GM18858 (cell line): Measurements from ENCODE around the gene ACTR1A.
A peak's percentile ranks its signal among the peaks of the same experiment; 100 is the strongest.
"Not testable (repeated sequence)": the region's sequence is repeated elsewhere in the genome, so short reads cannot be mapped to it uniquely, and the experiment has no call there.

ENCODE experiments used
- ATAC-seq: cut with Tn5 transposase; IDR thresholded peaks from one replicate; pipeline ENCODE4 v1.9.1; 2021; ENCODE audit not compliant: unreplicated experiment

ACTR1A gene

DNA sequence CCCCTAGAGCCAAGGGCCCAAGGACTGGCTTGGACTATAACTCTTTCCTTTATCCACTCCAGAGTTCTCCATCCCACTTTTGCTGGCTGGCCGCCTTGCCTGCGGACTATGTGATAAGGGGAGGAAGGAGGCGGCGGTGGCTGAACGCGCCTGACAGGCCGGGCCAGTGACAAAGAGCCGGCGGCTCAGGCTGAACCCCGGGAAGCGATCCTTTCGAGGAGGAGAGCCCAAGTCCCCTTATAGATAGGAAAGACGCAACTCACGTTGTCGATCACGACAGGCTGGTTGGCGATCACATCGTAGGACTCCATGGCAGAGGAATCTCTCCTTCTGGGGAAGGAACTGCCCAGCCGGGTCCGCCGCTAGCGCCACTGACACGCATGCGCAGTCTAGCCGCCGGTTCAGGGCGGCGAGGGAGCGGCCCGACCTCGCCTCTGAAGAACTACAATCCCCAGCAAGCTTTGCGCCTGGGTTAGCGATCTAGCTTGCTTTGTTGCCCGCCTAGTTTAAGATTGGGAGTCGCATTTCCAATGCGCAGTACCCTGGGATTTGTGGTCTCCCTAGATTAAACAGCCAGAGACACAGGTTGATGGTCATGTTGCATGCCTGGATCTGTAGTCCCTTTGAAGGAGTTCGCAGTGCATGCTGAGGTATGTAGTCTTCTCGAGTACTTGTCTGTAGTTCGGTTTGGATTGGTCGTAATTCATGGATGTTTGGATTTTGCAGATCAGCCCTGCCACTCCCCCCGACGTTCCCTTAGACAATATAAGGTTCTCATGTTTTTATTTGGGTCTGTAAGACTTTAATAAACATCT is at the start of gene ACTR1A:
TSS of gene ACTR1A (minus strand) at position 376 of the 815 bp plus-strand sequence. CDS start at position 311, 65 bp downstream.
- peak; percentile 47 for ATAC-seq

DNA sequence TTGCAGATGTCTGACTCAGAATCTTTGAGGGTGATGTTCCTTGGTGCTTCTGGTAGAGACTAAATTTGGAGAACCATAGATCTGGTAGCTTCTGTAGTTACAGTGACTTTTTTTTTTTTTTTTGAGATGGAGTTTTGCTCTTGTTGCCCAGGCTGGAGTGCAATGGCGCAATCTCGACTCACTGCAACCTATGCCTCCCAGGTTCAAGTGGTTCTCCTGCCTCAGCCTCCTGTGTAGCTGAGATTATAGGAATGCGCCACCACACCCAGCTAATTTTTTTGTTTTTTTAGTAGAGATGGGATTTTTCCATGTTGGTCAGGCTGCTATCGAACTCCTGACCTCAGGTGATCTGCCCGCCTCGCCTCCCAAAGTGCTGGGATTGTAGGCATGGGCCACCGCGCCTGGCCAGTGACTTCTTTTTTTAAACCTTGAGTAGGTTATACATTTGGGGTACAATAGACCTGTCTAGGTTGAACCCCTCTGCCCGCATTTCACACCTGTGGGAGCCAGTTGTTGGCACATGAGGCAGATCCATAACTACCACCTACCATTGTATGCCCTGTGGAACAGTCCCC is 48.2 kb upstream of the ACTR1A start:
- ATAC-seq, result no peak

DNA sequence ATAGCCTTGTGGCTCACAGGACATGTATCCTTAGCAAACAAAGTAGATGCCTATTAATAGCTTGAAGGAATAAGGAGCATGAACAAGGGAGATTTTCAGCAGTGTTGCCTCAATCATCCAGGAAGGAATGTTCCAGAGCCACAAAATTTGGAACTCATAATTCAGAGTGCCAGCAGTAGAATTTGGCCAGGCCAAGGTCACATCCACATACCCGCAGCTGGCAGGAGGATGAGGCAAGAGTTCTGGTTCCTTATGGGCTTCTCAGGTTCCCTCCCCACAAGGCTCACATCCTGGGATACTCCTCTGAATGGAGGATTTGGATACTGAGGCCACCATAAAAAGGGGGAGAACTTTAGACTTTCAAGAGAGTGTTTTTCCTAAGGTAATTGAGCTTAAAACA is 47.0 kb upstream of the ACTR1A start:
- no peak for ATAC-seq

DNA sequence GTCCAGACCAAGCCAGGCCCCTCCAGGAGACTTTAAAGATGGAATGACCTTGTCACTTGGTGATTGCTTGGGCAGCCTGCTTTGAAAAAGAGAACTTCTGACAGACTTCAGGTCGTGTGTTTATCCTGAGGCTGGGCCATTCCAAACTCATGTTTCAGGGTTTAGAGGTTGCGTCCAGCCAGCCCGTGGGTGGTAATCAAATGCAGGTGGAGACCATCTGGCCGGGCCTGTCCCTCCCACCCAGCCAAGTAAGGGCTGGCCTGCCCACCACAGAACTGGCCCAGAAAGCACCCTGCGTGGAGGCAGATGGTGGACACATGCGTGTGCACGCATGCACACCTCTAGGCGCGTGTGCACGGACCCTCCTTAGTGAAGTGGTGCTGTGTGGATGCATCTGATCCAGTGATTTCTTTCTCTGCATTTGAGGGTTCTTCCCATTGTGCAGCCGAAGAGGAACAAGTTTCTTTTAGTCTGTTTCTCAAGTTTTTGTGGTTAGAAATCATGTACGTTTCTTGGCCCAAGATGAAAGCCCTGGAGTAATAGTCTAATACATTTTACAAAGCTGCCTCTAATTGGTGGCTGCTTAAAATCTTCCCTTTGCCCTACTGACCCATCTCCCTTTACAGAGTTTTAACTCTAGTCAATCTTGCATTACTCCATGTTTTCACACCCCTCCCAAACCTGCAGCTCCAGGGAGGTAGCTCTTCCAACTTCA is 44.3 kb upstream of the ACTR1A start:
- ATAC-seq, result no peak

DNA sequence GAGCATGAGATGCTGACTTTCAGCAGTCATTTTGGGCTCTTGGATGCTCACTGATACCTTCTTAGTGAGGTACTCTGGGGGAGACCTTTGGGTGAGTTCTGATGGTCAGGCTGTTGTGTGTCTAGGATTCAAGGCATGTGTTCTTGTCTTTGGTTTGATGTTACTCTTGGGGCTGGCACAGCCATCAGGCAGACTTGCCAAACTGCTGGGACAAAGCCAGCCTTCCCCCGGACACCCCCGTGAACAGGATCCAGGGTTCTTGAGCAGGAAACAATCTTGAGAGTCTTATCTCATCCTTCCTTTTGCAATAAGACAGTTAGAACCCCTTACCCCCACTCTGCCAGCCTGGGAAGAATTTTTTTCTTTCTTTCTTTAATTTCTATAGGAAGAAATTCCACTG is 43.5 kb upstream of the ACTR1A start:
- ATAC-seq, result no peak

DNA sequence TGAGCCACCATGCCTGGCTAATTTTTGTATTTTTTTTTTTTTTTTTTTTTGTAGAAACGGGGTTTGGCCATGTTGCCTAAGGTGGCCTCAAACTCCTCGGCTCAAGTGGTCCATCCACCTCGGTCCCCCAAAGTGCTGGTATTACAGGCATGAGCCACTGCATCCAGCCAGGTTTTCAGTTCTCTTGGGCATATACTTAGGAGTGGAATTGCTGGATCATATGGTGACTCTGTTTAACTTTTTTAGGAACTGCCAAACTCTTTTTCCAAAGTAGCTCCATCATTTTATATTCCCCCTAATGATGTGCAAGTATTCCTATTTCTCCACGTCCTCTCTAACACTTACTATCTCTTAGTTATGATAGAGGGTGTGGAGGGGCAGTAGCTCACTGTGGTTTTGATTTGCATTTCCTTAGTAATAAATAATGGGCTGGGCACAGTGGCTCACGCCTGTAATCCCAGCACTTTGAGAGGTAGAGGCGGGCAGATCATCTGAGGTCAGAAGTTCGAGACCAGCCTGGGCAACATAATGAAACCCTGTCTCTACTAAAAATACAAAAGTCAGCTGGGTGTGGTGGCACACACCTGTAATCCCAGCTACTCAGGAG is 42.9 kb upstream of the ACTR1A start:
- ATAC-seq, result no peak

DNA sequence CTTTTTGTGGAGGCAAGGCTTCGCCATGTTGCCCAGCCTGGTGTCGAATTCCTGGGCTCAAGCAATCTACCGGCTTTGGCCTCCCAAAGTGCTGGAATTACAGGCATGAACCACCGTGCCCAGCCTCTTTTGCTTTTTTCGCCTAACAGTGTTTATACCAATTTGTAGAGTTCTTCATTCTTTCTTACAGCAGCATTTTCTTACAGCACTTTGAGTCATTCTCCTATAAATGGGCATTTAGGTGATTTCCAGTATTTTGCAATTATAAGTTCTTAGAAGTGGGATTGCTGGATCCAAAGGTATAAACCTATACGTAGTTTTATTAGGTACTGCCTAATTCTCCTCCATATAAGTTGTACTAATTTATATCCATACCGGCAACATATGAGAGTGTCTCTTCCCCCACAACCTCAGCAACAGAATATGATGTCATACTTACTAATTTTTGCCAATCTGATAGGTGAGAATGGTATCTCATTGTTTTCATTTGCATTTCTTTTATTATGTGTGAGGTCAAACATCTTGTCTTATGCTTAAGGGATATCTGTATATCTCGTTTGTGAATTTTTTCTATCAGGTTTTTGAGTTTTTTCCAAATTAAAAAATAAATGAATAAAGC is 40.4 kb upstream of the ACTR1A start:
- no peak for ATAC-seq

DNA sequence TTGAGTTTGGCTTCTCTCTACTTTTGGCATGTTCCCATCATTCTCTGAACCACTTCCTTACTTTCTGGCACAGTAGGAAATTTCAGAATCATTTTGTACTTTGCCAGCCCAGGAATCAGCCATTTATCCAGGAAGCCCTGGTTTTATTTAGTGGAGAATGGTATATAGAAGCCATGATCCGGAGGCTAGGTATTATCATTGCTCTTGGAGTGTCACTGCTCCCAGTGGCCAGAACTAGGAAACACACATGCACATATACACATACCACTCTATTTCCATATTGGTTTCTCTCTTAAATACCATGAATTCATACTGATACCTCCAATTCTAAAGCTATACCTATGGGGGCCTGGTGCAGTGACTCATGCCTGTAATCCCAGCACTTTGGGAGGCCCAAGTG is 37.5 kb upstream of the ACTR1A start:
- ATAC-seq, result peak; percentile 57

DNA sequence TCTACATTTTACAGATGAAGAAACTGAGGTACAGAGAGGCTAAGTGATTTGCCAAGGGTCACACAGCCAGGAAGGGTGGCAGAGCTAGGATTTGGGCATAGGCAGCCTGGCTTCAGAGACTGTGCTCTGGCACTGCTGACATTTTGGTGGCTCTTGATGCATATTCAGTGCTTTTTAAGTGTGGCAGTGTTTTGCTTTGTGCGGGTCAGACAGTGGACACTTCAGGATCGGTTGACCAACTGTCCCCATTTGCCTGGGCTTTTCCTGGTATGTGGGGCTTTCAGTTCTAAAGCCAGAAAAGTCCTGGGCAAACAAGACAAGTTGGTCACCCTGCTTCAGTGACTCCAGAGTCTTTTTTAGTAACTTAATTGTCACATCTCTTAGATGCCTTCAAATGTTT is 36.3 kb upstream of the ACTR1A start:
- no peak for ATAC-seq

DNA sequence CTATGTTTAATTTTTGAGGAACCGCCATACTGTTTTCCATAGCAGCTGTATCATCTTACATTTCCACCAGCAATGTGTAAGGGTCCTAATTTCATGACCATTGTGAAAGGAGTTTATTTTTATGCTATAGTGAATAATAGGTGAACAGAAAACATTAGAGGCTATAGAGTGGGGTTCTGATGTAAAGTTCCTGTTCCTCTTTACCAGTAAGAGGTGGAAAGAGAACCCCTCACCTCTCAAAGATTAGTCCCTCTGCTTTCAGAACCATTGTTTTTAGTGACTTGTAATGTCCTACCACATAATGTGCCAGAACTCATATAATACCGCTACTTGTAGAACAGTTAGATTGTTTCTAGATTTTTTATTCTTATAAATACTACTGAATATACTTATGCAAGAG is 35.4 kb upstream of the ACTR1A start:
- ATAC-seq, result no peak

DNA sequence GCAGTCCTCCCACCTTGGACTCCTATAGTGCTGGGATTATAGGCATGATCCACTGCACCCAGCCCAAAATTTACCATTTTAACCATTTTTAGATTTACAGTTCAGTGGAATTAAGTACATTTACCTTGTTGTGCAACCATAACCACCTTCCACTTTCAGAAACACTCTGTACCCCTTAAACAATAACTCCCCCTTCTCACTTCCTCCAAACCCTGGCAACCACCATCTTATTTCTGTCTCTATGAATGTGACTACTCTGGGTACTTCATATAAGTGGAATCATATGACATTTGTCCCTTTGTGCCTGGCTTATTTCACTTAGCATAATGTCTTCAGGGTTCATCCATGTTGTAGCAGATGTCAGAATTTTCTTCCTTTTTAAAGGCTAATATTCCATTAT is 34.9 kb upstream of the ACTR1A start:
- no peak for ATAC-seq

DNA sequence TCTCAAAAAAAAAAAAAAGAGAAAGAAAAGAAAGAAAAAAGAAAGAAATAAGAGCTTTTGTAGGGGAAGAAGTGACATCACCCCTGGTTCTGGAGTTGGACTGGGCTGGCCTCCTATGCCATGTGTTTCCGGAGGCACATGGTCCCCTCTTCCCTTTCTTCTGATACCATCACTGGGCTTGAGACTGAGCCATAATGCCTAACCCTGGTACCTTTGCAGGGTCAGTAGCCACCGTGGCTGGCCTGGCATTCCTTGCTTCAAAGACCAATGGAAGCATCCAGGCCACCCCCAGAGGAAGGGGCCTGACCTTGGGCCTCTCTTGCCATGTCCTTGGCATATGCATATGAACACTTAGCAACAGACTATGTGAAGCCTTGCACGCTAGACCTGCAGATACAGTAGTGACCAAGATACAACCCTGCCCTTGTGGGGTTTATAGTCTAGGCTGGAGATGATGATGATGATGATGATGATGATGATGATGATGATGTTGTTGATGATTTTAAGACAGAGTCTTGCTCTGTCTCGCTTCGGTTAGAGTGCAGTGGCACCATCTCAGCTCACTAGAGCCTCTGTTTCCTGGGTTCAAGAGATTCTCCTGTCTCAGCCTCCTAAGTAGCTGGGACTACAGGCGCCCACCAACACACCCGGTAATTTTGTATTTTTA is 33.1 kb upstream of the ACTR1A start:
- no peak for ATAC-seq

DNA sequence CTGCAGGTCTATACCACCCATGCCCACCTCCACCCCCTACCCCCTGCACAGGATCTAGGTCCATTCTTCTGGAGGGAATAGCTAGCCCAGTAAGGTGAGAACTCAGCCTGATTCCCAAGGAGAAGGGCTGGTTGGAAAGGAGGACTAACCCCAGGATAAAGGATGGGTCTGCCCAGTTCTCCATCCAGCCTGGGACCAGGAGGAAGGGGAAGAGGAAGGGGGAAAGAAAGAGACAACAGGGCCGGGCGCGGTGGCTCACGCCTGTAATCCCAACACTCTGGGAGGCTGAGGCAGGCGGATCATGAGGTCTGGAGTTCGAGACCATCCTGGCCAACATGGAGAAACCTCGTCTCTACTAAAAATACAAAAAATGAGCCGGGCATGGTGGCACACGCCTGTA is 32.5 kb upstream of the ACTR1A start:
- ATAC-seq, result not testable (repeated sequence)

DNA sequence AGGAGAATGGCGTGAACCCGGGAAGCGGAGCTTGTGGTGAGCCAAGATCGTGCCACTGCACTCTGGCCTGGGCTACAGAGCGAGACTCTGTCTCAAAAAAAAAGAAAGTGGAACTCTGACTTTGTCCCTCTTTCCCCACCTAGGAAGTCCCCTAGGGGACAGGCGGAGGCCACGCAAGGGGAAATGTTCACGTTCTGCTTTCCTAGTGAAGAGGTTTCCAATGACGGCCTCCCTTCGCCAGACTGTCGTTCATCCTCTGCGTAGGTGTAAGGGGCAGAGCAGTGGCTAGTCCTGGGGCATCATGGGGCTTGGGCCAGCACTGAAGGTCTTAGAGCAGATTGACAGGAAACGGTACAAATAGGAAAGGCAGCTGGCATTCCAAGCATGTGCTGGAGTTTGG is 31.8 kb upstream of the ACTR1A start:
- no peak for ATAC-seq

DNA sequence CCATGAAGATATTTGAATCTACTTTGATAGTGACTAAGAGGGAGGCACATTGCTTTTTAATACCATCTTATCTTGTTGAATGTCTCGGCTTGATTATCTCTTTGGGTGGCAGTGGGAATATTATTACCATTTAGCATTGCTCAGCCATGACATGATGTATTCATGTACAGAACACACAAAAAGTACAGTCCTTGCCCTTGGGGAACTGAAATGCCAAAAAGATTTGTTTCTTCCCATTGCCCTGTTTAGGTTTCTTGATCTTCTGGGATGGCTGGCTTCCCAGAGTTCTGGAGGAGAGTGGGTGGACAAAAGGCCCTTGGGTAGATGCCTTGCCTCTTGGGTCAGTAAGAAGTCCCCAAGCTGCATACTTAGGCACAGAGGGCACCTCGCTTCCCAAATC is 25.0 kb upstream of the ACTR1A start:
- no peak for ATAC-seq

DNA sequence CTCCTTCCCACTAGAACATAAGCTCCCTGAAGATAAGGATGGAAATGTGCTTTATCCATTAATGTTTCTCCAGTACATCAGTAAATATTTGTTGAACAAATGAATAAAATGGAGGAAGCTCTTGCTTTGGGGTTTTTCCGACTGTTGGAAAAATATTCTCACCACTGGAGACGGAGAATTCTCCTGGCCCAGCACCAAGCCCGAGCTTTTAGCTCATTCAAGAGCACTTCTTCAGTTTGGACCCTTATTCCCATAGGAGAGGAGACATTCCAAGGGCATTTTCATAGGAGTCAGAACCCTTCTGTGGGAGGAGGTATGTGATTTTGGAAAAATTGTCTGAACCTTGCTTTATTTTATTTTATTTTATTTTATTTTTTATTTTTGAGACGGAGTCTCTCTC is 22.2 kb upstream of the ACTR1A start:
- no peak for ATAC-seq

DNA sequence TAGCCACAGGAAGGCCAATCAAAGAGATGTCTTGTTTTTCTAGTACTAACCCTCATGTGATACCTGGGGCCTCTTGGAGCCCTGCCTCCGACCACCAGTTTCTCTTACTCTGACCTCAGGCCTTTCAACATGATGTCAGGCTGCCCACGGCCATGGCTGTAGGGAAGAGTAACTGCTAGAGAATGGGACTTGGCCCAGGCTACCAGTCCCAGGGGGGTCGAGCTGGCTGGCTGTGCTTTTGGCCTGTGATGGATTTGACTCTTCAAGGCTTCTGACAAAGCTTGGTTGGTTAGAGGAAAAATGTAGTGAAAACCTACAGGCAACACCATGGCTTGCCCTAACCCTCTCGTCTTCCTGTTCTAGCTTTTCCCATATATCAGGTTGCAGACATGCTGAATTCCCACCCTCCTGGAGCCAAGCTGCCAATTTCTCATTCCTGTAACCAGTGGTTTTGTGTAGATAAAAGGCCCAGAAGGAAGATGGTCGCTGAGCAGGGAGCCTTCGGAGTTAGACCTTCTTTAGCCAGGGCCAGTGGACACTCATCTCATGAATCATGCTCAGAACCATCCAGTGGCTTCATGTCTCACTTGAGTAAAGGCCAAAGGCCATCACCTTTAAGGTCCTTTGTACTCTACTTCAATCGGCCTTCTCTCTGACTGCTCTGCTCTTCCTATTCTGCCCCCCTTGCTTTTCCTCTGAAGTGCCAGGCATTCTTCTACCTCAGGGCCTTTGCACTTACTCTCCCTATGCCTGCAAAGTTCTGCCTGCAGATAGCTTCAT is 20.9 kb upstream of the ACTR1A start:
- ATAC-seq, result no peak

DNA sequence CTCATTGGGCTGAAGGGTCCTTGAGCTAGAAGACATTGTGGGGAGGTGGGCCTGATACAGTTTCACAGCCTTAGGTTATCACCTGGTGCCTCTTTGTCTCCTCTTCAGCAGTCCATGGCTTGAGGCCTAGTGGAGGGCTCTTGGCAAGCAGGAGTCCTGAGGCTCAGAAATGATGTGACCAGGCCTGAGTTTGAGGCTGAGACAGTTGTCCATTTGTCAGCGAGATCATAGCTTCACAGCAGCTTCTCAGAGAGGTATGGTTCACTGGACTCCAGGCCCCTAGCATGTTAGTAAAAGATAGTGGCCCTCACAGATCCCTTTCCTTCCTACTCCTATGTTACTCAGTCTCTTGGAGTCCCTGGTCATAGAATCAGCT is 20.4 kb upstream of the ACTR1A start:
- no peak for ATAC-seq

DNA sequence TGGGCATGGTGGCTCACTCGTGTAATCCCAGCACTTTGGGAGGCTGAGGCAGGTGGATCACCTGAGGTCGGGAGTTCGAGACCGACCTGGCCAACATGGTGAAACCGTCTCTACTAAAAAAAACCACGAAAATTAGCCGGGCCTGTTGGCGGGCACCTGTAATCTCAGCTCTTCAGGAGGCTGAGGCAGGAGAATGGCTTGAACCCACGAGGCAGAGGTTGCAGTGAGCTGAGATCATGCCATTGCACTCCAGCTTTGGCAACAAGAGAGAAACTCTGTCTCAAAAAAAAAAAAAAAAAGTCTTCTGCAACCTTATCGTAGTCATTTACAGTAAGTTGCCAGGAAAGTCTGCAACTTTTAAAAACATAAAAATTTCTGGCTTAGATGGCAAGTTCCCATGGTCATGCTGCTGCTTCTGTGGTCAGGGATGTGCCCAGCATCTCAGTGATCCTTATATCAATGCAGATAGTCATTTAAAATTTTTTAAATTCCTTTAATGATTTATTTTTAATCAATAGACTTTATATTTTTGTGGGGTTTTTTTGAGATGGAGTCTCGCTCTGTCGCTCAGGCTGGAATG is 16.8 kb upstream of the ACTR1A start:
- ATAC-seq, result no peak

DNA sequence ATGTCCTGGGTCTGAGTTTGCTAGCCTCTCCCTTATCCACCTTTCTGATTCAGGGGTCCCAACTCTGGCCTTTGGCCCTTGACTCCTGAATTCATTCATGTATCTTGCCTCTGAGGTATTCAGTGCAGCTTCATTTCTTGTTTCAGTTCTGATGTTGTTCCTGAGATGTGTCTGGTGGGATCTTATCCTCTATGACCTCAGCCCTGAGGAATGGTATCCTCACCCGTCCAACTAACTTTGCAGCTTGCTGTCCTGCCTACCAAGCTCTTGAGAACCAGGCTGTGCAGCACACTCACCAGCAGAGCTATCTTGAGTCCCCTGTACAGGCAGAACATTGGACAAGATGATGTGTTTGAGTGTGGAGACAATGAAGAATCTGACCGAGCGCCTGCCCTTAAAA is 15.0 kb upstream of the ACTR1A start:
- no peak for ATAC-seq
